Smooth muscle cell of the brain vasculature (primary cell): ENCODE measurements around the gene ATP9B.

Experiments used
- DNase-seq: peaks from one replicate; pipeline ENCODE4 v3.0.0-alpha.2; 2012; ENCODE audit warnings: low read depth, low spot score

ATP9B gene

GRCh38 chr18:79195716-79196683 is 126.8 kb downstream of the ATP9B start:
- no peak for DNase-seq

GRCh38 chr18:79197531-79197930 is 128.3 kb downstream of the ATP9B start:
- no peak for DNase-seq

- DNase-seq, result peak; percentile 2
Observed at GRCh38 chr18:79199691-79200374, 130.6 kb downstream of the ATP9B start.

- DNase-seq, result no peak
Observed at GRCh38 chr18:79200546-79201268, 131.5 kb downstream of the ATP9B start.

GRCh38 chr18:79203017-79203605 is 133.9 kb downstream of the ATP9B start:
- DNase-seq, result no peak

- DNase-seq, result no peak
Observed at GRCh38 chr18:79204889-79205807, 136.0 kb downstream of the ATP9B start.

- DNase-seq, result no peak
Observed at GRCh38 chr18:79206444-79206843, 137.2 kb downstream of the ATP9B start.

- DNase-seq, result no peak
Observed at GRCh38 chr18:79208906-79209305, 139.7 kb downstream of the ATP9B start.

- DNase-seq, result no peak
Observed at GRCh38 chr18:79210002-79210910, 141.1 kb downstream of the ATP9B start.

- no peak for DNase-seq
Observed at GRCh38 chr18:79211844-79212243, 142.7 kb downstream of the ATP9B start.

- no peak for DNase-seq
Observed at GRCh38 chr18:79214056-79214455, 144.9 kb downstream of the ATP9B start.

- DNase-seq, result no peak
Observed at GRCh38 chr18:79216176-79216575, 147.0 kb downstream of the ATP9B start.

- no peak for DNase-seq
Observed at GRCh38 chr18:79217979-79218604, 148.9 kb downstream of the ATP9B start.

- no peak for DNase-seq
Observed at GRCh38 chr18:79218605-79219190, 149.5 kb downstream of the ATP9B start.

- no peak for DNase-seq
Observed at GRCh38 chr18:79221136-79221535, 151.9 kb downstream of the ATP9B start.

- no peak for DNase-seq
Observed at GRCh38 chr18:79222790-79223189, 153.6 kb downstream of the ATP9B start.

- no peak for DNase-seq
Observed at GRCh38 chr18:79223431-79223830, 154.2 kb downstream of the ATP9B start.

GRCh38 chr18:79224381-79224780 is 155.2 kb downstream of the ATP9B start:
- DNase-seq, result no peak

- DNase-seq, result no peak
Observed at GRCh38 chr18:79227621-79228020, 158.4 kb downstream of the ATP9B start.
